NCI-H748 (cell line): Measurements from ENCODE around the gene ATP5F1D.
A peak's percentile ranks its signal among the peaks of the same experiment; 100 is the strongest.

Source experiments
- DNase-seq: peaks from one replicate; lab custom pipeline; 2025; ENCODE audit not compliant: unreplicated experiment; lab: John Stamatoyannopoulos, UW

Gene ATP5F1D

GRCh38 chr19:1256646-1257474 is 15.3 kb downstream of the ATP5F1D start:
- no peak for DNase-seq

DNA sequence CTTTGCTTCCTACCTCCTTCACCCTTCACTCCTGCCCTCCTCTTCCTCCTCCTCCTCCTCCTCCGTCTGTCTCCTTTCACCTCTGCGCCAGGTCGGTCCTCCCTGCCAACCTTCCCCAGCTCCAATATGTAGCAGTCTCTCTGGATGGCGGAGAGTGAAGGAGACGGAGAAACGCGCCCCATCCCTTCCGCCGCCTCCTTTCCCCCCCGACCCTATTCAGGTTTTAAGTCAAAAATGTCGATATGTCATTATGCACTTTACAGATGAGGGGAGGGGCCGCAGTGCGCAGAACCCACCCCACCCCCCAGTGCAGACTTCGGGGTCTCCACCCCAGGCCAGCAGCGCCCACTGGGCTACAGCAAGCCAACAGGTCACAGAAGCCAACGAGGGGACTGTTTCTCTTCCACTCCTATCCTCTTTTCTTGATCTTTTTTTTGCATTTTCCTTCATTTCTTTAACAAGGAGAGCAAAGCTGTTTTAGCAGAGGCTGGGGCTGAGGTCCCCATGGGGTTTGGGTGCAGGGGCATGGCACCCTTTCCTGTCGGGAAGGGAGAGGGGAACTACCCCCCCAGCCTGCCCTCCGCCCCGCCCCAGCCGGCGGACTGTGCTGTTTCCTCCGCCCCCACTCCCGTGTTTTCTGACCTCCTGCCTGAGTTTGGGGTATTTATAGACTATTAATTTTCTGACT is 16.1 kb downstream of the ATP5F1D start:
- DNase-seq = no peak

DNA sequence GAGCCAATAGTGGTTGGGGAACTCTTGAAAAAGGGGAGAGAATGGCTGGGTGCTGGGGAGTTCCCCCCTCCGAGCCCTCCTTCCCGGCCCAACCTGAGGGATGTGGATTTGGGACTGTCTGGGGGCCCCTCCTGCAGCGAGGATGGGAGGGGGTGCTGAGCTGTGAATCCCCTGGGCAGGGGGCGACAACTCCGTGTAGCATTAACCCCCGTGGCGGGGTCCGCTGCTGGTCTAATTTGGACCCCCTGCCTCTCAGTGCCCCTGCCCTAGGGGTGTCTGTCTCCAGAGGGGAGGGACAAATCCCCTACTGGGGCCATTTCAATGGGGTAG is 16.6 kb downstream of the ATP5F1D start:
- no peak for DNase-seq

GRCh38 chr19:1258707-1259205 is 17.2 kb downstream of the ATP5F1D start:
- DNase-seq = no peak

- no peak for DNase-seq
These were observed 17.8 kb downstream of the ATP5F1D start for GRCh38 chr19:1259206-1259875.

- DNase-seq = no peak
These were observed 18.6 kb downstream of the ATP5F1D start for GRCh38 chr19:1259876-1260748.

GRCh38 chr19:1260749-1261537 is 19.4 kb downstream of the ATP5F1D start:
- peak; percentile 94 for DNase-seq

DNA sequence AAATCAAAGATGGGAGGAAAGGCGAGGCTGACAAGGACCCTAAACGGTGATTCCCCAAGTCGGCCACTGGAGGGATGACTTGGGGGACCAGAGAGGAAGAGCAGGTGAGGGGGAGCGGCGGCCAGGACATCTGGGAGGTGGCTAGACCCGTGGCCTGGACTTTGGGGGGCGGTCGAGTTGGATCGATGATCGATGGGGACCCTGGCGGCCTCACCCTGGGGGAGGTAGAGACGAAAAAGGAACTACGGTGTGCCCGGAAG is 19.9 kb downstream of the ATP5F1D start:
- DNase-seq = peak; percentile 49

- DNase-seq = no peak
These were observed 20.5 kb downstream of the ATP5F1D start for GRCh38 chr19:1261798-1262622.

GRCh38 chr19:1262623-1263123 is 21.1 kb downstream of the ATP5F1D start:
- no peak for DNase-seq

DNA sequence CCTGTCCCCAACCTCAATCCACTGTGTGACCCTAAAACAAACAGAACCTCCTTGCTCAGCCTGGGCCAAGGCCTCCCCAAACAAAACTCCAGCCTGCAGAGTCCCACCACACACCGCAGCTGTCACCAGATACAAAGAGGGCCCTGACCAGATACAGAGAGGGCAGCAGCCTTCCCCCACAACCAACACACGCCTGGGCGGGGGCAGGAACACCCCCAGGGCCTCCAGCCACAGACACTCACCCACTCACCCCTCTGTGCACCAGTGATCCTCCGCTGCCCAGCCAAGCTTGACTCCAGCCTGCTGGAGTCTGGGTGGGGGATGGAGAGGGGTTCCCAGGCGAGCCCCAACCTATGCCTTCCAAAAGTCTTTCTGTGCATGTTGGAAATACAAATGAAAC is 21.6 kb downstream of the ATP5F1D start:
- DNase-seq = no peak

- DNase-seq = no peak
These were observed 23.5 kb downstream of the ATP5F1D start for GRCh38 chr19:1264801-1265614.

DNA sequence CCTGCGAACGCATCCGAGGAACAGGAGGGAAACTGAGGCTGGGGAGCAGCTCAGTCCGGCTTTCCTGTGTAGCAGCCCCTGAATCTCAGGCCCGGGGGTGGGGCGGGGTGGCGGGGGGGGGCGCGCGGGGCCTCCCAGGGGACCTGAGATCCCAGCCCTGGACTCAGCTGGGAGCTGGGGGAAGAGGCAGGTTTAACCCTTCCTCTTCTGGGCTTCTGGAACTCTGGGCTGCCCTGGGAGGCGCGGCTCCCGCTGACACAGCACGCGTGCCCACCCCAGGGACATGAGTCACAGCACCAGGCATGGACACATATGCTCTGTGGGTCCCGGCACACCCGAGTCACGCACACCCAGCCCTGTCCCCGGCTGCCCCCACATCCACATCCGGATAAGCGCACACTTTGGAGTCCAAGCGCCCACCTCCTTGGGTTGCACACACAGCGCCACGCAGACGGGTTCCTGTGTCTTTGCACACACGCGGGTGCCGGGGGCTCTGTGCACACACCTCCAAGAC is 24.1 kb downstream of the ATP5F1D start:
- DNase-seq = peak; percentile 25

GRCh38 chr19:1266129-1266915 is 24.8 kb downstream of the ATP5F1D start:
- DNase-seq = peak; percentile 87

GRCh38 chr19:1266916-1267476 is 25.4 kb downstream of the ATP5F1D start:
- peak; percentile 65 for DNase-seq

DNA sequence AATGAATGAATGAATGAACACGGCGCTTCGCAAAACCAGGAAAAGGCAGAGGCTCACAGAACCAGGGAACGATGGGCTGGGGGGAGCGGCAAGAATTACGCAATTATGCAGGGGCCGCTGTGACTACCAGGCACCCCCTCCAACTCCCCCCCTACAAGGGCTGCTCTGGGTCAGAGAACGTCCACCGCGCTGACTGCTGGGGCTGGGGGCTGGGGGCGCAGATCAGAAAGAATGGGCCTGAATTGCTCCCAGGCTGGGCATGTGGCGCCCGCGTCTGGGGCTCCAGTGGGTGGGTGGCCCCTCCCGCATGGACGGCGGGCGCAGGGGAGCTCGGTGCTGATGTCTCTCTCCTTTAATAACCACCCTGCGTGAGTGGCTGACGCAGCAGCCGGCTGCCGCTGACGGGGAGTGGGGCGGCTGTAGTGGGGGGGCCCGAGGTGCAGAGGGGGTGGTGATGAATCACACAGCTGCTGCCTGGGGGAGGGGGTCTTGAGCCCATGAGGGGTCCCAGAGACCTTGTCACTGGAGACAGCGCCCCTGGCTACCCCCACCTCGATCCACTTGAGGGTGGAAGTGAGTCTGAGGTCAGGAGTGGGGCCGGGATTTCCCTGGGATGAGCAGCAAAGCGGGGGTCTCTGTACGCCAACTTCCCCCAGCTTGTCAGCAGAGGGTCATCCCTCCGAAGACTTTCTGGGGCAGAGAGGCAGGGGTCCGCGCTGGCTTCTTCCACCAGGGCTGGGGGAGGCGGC is 26.1 kb downstream of the ATP5F1D start:
- no peak for DNase-seq
